Keratinocyte (primary cell): ENCODE data around the gene ERCC3. TPM values are rescaled to one million over a fixed set of nuclear protein-coding genes. Genes with fewer than 3 reads are reported as not detected.

Experiments used
- DNase-seq: peaks from one replicate; pipeline ENCODE4 v3.0.0-alpha.2; 2011; ENCODE audit warnings: low read depth, missing footprints, low spot score
- FAIRE-seq: peaks from 2 replicates; lab custom pipeline; 2011; peaks lifted over from hg19 to GRCh38; lab: Jason Lieb, UNC
- H2AFZ ChIP-seq: 2 replicates; pipeline ENCODE4 v1.6.0; 2012; ENCODE audit warnings: low read length, control low read depth, inconsistent platforms; ENCODE audit not compliant: control insufficient read depth
- H3K27ac ChIP-seq: 2 replicates; pipeline ENCODE4 v1.5.1; 2011; ENCODE audit warnings: low read length; ENCODE audit not compliant: control insufficient read depth, insufficient read depth
- H3K27me3 ChIP-seq: 3 replicates; pipeline ENCODE4 v1.6.0; 2011; ENCODE audit warnings: low read length; ENCODE audit not compliant: control insufficient read depth, insufficient read depth; ENCODE audit errors: extremely low read depth
- H3K36me3 ChIP-seq, 2 experiments: 2 replicates in 1 of 2; 3 replicates in 1 of 2; pipeline ENCODE4 v1.5.1; 2011; ENCODE audit warnings: low read length in 2 of 2, mild to moderate bottlenecking in 1 of 2; ENCODE audit not compliant: control insufficient read depth in 2 of 2, insufficient read depth in 2 of 2; ENCODE audit errors: extremely low read depth in 1 of 2
- H3K4me1 ChIP-seq: 3 replicates; pipeline ENCODE4 v1.5.1; 2011; ENCODE audit warnings: low read length; ENCODE audit not compliant: control insufficient read depth, insufficient read depth; ENCODE audit errors: extremely low read depth
- H3K4me2 ChIP-seq: 3 replicates; pipeline ENCODE4 v1.6.0; 2011; ENCODE audit warnings: low read depth, low read length; ENCODE audit not compliant: control insufficient read depth, insufficient read depth; ENCODE audit errors: extremely low read depth
- H3K4me3 ChIP-seq, 3 experiments: fragments of 200-600 bp in 1 of 3; sonication (generic) in 1 of 3; 2 replicates in 2 of 3; 3 replicates in 1 of 3; pipeline ENCODE4 v1.5.1; 2011 to 2016; ENCODE audit warnings: low read length in 3 of 3, mild to moderate bottlenecking in 3 of 3, control low read depth in 2 of 3, inconsistent platforms in 1 of 3, low read depth in 1 of 3, mixed read lengths in 1 of 3, mixed run types in 1 of 3, moderate library complexity in 1 of 3; ENCODE audit not compliant: control insufficient read depth in 2 of 3, insufficient read depth in 2 of 3; ENCODE audit errors: extremely low read depth in 1 of 3
- H3K79me2 ChIP-seq: 2 replicates; pipeline ENCODE4 v1.6.0; 2012; ENCODE audit warnings: low read length; ENCODE audit not compliant: control insufficient read depth, insufficient read depth
- H3K9ac ChIP-seq: 3 replicates; pipeline ENCODE4 v1.6.0; 2011; ENCODE audit warnings: low read length; ENCODE audit not compliant: control insufficient read depth, insufficient read depth; ENCODE audit errors: extremely low read depth
- H3K9me1 ChIP-seq: 3 replicates; pipeline ENCODE4 v1.6.0; 2011; ENCODE audit warnings: low read length; ENCODE audit not compliant: control insufficient read depth, insufficient read depth; ENCODE audit errors: extremely low read depth
- H3K9me3 ChIP-seq: 2 replicates; pipeline ENCODE4 v1.5.1; 2012; ENCODE audit warnings: low read depth, low read length; ENCODE audit not compliant: control insufficient read depth
- H4K20me1 ChIP-seq: 3 replicates; pipeline ENCODE4 v1.6.0; 2011; ENCODE audit warnings: low read length; ENCODE audit not compliant: control insufficient read depth, insufficient read depth; ENCODE audit errors: extremely low read depth
- CTCF ChIP-seq, 3 experiments: IDR thresholded peaks in 1 of 3; conservative IDR thresholded peaks in 1 of 3; optimal IDR thresholded peaks in 1 of 3; 2 replicates in 2 of 3; 3 replicates in 1 of 3; pipeline versions ENCODE3 to v1.5.1; 2011; ENCODE audit warnings: low read length in 3 of 3, mild to moderate bottlenecking in 3 of 3, moderate library complexity in 2 of 3, control low read depth in 1 of 3, inconsistent platforms in 1 of 3; ENCODE audit not compliant: insufficient read depth in 2 of 3; ENCODE audit errors: extremely low read depth in 1 of 3
- EZH2 ChIP-seq: IDR thresholded peaks from one replicate; pipeline ENCODE4 v1.6.1; 2012; ENCODE audit warnings: inconsistent platforms, mild to moderate bottlenecking, low read length, moderate library complexity
- dilution Hi-C: fragments of 300-500 bp; cut with MboI; formaldehyde crosslinking; loops from one replicate; pipeline ENCODE4 v1.7.0; 2020; ENCODE audit warnings: low sequenced_read_pairs; ENCODE audit not compliant: extremely low pct_ligation_motif_present
- polyA plus RNA-seq, 5 experiments: library from polyadenylated mRNA; depleted of rRNA in 3 of 5; stranded (reverse) in 3 of 5; stranded (forward) in 1 of 5; unstranded in 1 of 5; fragments of >200 nt; gene quantifications; 1 replicate in 1 of 5; 2 replicates in 3 of 5; 3 replicates in 1 of 5; pipeline versions ENCODE4 v1.2.1 to v1.2.3, GENCODE V29; 2011 to 2012; ENCODE audit warnings: missing spikeins in 2 of 5, low read depth in 1 of 5, low replicate concordance in 1 of 5

Gene ERCC3
- polyA plus RNA-seq, 1 donor (not counting 4 experiments of a cell fraction or from before 2014, with no cell fraction given), result 40.6 TPM

- H3K4me2 ChIP-seq, result no peak overlapping the region
- no peak overlapping the region for H3K4me3 ChIP-seq
- H3K9me3 ChIP-seq, result no peaks in the 10 kb centered on the region
- FAIRE-seq (no peak), DNase-seq (no peak)
- H4K20me1 ChIP-seq, result no peaks in the 10 kb centered on the region
- H3K9ac ChIP-seq, result no peak overlapping the region
- no peaks in the 10 kb centered on the region for H3K9me1 ChIP-seq
- no peaks in the 10 kb centered on the region for H3K4me1 ChIP-seq
- no peak for TF ChIP-seq EZH2
- peak in 2 of 3 experiments; percentile 40 to 45 for TF ChIP-seq CTCF (optimal IDR thresholded peaks at IDR 0.05 in 1 of 3, IDR thresholded peaks at IDR 0.05 in 1 of 3, conservative IDR thresholded peaks at IDR 0.05 in 1 of 3; ENCODE audit: extremely low read depth in 1 of 3, insufficient read depth in 2 of 3, low read length in 3 of 3)
- dilution Hi-C loops, result no loop called here
- no peak overlapping the region for H3K27ac ChIP-seq
- H3K27me3 ChIP-seq, result no peaks in the 10 kb centered on the region
- H3K36me3 ChIP-seq, result peaks cover 4 to 8% of the 10 kb centered on the region in 2 experiments
- H2AFZ ChIP-seq, result no peak overlapping the region
- H3K79me2 ChIP-seq, result no peaks in the 10 kb centered on the region
Measured at GRCh38 chr2:127324635-127325034, 30.7 kb upstream of the ERCC3 start.

GRCh38 chr2:127321303-127321702 lies 27.4 kb upstream of the ERCC3 start:
- TF ChIP-seq EZH2 (no peak), CTCF (optimal IDR thresholded peaks at IDR 0.05 in 1 of 3, IDR thresholded peaks at IDR 0.05 in 1 of 3, conservative IDR thresholded peaks at IDR 0.05 in 1 of 3; ENCODE audit: extremely low read depth in 1 of 3, insufficient read depth in 2 of 3, low read length in 3 of 3) (no peak)
- H2AFZ ChIP-seq, result no peak overlapping the region
- H3K4me1 ChIP-seq, result no peaks in the 10 kb centered on the region
- no peak overlapping the region for H3K4me3 ChIP-seq
- dilution Hi-C loops, result no loop called here
- no peaks in the 10 kb centered on the region for H3K9me1 ChIP-seq
- no peaks in the 10 kb centered on the region for H3K79me2 ChIP-seq
- no peak overlapping the region for H3K27ac ChIP-seq
- FAIRE-seq (no peak), DNase-seq (no peak)
- H3K36me3 ChIP-seq, result peaks cover 3 to 14% of the 10 kb centered on the region in 2 experiments
- no peak overlapping the region for H3K4me2 ChIP-seq
- H3K27me3 ChIP-seq, result no peaks in the 10 kb centered on the region
- H4K20me1 ChIP-seq, result no peaks in the 10 kb centered on the region
- H3K9me3 ChIP-seq, result no peaks in the 10 kb centered on the region
- no peak overlapping the region for H3K9ac ChIP-seq
